HepG2 (cell line): ENCODE results near the gene ZCCHC10. TPM values are rescaled to one million over a fixed set of nuclear protein-coding genes. Genes with fewer than 3 reads are reported as not detected.

Source experiments
- ARHGAP35 ChIP-seq: sonication (generic); formaldehyde crosslinking; IDR thresholded peaks from 2 replicates; pipeline ENCODE4 v1.9.0; 2022; ENCODE audit warnings: mild to moderate bottlenecking, inconsistent platforms, moderate library complexity, missing genetic modification reagents, borderline replicate concordance
- ERF ChIP-seq: IDR thresholded peaks from 2 replicates; pipeline ENCODE4 v1.6.1; 2018; ENCODE audit warnings: missing biosample characterization, missing genetic modification reagents
- FOXM1 ChIP-seq: sonication (generic); formaldehyde crosslinking; IDR thresholded peaks from 2 replicates; pipeline ENCODE4 v1.5.0; 2020; ENCODE audit warnings: missing genetic modification reagents
- FUBP1 ChIP-seq: sonication (generic); formaldehyde crosslinking; IDR thresholded peaks from 2 replicates; pipeline ENCODE4 v1.5.1; 2020; ENCODE audit warnings: missing genetic modification reagents, mild to moderate bottlenecking, borderline replicate concordance
- HIVEP1 ChIP-seq: sonication (generic); formaldehyde crosslinking; IDR thresholded peaks from 2 replicates; pipeline ENCODE4 v1.4.0; 2020; ENCODE audit warnings: mild to moderate bottlenecking, missing genetic modification reagents
- IKZF1 ChIP-seq: fragments of 450-650 bp; IDR thresholded peaks from 2 replicates; pipeline ENCODE4 v1.7.1; 2016
- MATR3 ChIP-seq: sonication (generic); formaldehyde crosslinking; IDR thresholded peaks from 2 replicates; pipeline ENCODE4 v1.4.0; 2020; ENCODE audit warnings: missing genetic modification reagents
- MTF2 ChIP-seq: sonication (generic); formaldehyde crosslinking; IDR thresholded peaks from 2 replicates; pipeline ENCODE4 v1.5.0; 2020; ENCODE audit warnings: missing genetic modification reagents, borderline replicate concordance
- NFKB2 ChIP-seq: sonication (generic); formaldehyde crosslinking; IDR thresholded peaks from 2 replicates; pipeline ENCODE4 v1.4.0; 2020; ENCODE audit warnings: missing genetic modification reagents, borderline replicate concordance
- ONECUT2 ChIP-seq: sonication (generic); formaldehyde crosslinking; IDR thresholded peaks from 2 replicates; pipeline ENCODE4 v1.4.0; 2020; ENCODE audit warnings: missing genetic modification reagents
- PAWR ChIP-seq: sonication (generic); formaldehyde crosslinking; IDR thresholded peaks from 2 replicates; pipeline ENCODE4 v1.4.0; 2020; ENCODE audit warnings: missing genetic modification reagents, mild to moderate bottlenecking, borderline replicate concordance
- PAX8 ChIP-seq: sonication (generic); formaldehyde crosslinking; IDR thresholded peaks from 2 replicates; pipeline ENCODE4 v1.8.0; 2022; ENCODE audit warnings: mild to moderate bottlenecking, missing genetic modification reagents, borderline replicate concordance
- RFX3 ChIP-seq: IDR thresholded peaks from 2 replicates; pipeline ENCODE4 v1.6.1; 2016; ENCODE audit warnings: missing biosample characterization, missing genetic modification reagents
- SMC3 ChIP-seq: IDR thresholded peaks from 2 replicates; pipeline ENCODE4 v1.6.1; 2011; ENCODE audit warnings: low read length, improper control_type of control experiment
- ZBTB37 ChIP-seq: sonication (generic); formaldehyde crosslinking; IDR thresholded peaks from 2 replicates; pipeline ENCODE4 v1.4.0; 2020; ENCODE audit warnings: mild to moderate bottlenecking, missing genetic modification reagents
- ZC3H4 ChIP-seq: sonication (generic); formaldehyde crosslinking; IDR thresholded peaks from 2 replicates; pipeline ENCODE4 v1.4.0; 2020; ENCODE audit warnings: missing genetic modification reagents, borderline replicate concordance
- ZNF292 ChIP-seq: sonication (generic); formaldehyde crosslinking; IDR thresholded peaks from 2 replicates; pipeline ENCODE4 v1.8.1; 2022; ENCODE audit warnings: mild to moderate bottlenecking, low read depth, missing genetic modification reagents, borderline replicate concordance
- ZNF441 ChIP-seq: sonication (generic); formaldehyde crosslinking; IDR thresholded peaks from 2 replicates; pipeline ENCODE4 v1.7.0; 2021; ENCODE audit warnings: missing genetic modification reagents, borderline replicate concordance
- ZNF503 ChIP-seq: sonication (generic); formaldehyde crosslinking; IDR thresholded peaks from 2 replicates; pipeline ENCODE4 v1.4.0; 2020; ENCODE audit warnings: missing genetic modification reagents
- ZNF562 ChIP-seq: sonication (generic); formaldehyde crosslinking; IDR thresholded peaks from 2 replicates; pipeline ENCODE4 v1.8.0; 2022; ENCODE audit warnings: missing genetic modification reagents, borderline replicate concordance
- ZNF724P ChIP-seq: sonication (generic); formaldehyde crosslinking; IDR thresholded peaks from 2 replicates; pipeline ENCODE4 v1.8.0; 2022; ENCODE audit warnings: missing genetic modification reagents, borderline replicate concordance
- ZNF879 ChIP-seq: sonication (generic); formaldehyde crosslinking; IDR thresholded peaks from 2 replicates; pipeline ENCODE4 v1.8.1; 2023; ENCODE audit warnings: missing genetic modification reagents
- polyA plus RNA-seq, 8 experiments: library from polyadenylated mRNA; depleted of rRNA in 3 of 8; stranded (reverse) in 7 of 8; unstranded in 1 of 8; fragments of >200 nt; fragmentation: Illumina TruSeq in 4 of 8; extraction: Trizol in 4 of 8; gene quantifications; 2 replicates each; pipeline versions ENCODE4 v1.2.1 to v1.2.3, GENCODE V29; 2011 to 2016; ENCODE audit warnings: low read depth in 4 of 8, missing spikeins in 1 of 8, mixed read lengths in 1 of 8; ENCODE audit not compliant: insufficient read depth in 1 of 8
- total RNA-seq, 5 experiments: library from RNA; depleted of rRNA; stranded (reverse); fragments of >200 nt; fragmentation: Illumina TruSeq; extraction: Trizol; gene quantifications; 2 replicates each; pipeline ENCODE4 v1.2.3, GENCODE V29; 2016; ENCODE audit warnings: low read depth in 1 of 5
- TF ChIP-seq, protein P1 (sequence below): IDR thresholded peaks from 2 replicates; pipeline ENCODE4 v1.6.1; 2016; ENCODE audit warnings: missing genetic modification reagents, missing compliant biosample characterization
- TF ChIP-seq, protein P2 (sequence below): sonication (generic); formaldehyde crosslinking; IDR thresholded peaks from 2 replicates; pipeline ENCODE4 v1.5.1; 2020; ENCODE audit warnings: missing genetic modification reagents, mild to moderate bottlenecking, borderline replicate concordance

ZCCHC10 gene
- total and polyA plus RNA-seq, 2 of the 13 experiments (the other 11 are each of a cell fraction or from before 2014, with no cell fraction given) = 40.7 to 48.2 TPM

GRCh38 chr5:133051061-133051541 lies 24.8 kb upstream of the ZCCHC10 start (continued):
- TF ChIP-seq RFX3 (no peak), MTF2 (CRISPR knock-in tag) (no peak), ZNF562 (CRISPR knock-in tag) (no peak), PAWR (CRISPR knock-in tag) (no peak), ZNF441 (CRISPR knock-in tag) (peak; percentile 63; the same call in 1 of the 2 replicates), SMC3 (0 out of 2 replicates have a peak, but pooled peaks have one; percentile 8), ZNF292 (CRISPR knock-in tag) (no peak), ZNF724P (no peak), HIVEP1 (no peak), NFKB2 (CRISPR knock-in tag) (no peak), ZNF503 (CRISPR knock-in tag) (no peak), PAX8 (CRISPR knock-in tag) (no peak), ZC3H4 (peak; percentile 89; the same call in 1 of the 2 replicates), ZBTB37 (CRISPR knock-in tag) (0 out of 2 replicates have a peak, but pooled peaks have one; percentile 49), FUBP1 (no peak), ONECUT2 (CRISPR knock-in tag) (no peak), ERF (CRISPR knock-in tag) (no peak), MATR3 (CRISPR knock-in tag) (no peak), IKZF1 (no peak), FOXM1 (CRISPR knock-in tag) (no peak), ARHGAP35 (CRISPR knock-in tag) (no peak), ZNF879 (CRISPR knock-in tag) (0 out of 2 replicates have a peak, but pooled peaks have one; percentile 23)
- TF ChIP-seq, protein P1, sequence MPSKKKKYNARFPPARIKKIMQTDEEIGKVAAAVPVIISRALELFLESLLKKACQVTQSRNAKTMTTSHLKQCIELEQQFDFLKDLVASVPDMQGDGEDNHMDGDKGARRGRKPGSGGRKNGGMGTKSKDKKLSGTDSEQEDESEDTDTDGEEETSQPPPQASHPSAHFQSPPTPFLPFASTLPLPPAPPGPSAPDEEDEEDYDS (CRISPR knock-in tag) = no peak
- TF ChIP-seq, protein P2, sequence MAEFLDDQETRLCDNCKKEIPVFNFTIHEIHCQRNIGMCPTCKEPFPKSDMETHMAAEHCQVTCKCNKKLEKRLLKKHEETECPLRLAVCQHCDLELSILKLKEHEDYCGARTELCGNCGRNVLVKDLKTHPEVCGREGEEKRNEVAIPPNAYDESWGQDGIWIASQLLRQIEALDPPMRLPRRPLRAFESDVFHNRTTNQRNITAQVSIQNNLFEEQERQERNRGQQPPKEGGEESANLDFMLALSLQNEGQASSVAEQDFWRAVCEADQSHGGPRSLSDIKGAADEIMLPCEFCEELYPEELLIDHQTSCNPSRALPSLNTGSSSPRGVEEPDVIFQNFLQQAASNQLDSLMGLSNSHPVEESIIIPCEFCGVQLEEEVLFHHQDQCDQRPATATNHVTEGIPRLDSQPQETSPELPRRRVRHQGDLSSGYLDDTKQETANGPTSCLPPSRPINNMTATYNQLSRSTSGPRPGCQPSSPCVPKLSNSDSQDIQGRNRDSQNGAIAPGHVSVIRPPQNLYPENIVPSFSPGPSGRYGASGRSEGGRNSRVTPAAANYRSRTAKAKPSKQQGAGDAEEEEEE (CRISPR knock-in tag) = 0 out of 2 replicates have a peak, but pooled peaks have one; percentile 14
